Caco-2 (cell line): ENCODE measurements around the gene NBAS. TPM values are rescaled to one million over a fixed set of nuclear protein-coding genes. Genes with fewer than 3 reads are reported as not detected.

Experiments used
- BruUV-seq: library from RNA; stranded (reverse); fragments of 400-500 nt; replicated peaks from 2 replicates; lab custom pipeline; 2021; lab: Mats Ljungman, UMichigan
- CTCF ChIA-PET: fragments of 300-600 bp; sonication (Branson Sonifier 250); formaldehyde crosslinking; loops from one replicate; lab custom pipeline; 2022; ENCODE audit warnings: antibody characterized with exemption; lab: Charles Lee
- POLR2A ChIA-PET: fragments of 300-600 bp; sonication (Branson Sonifier 250); formaldehyde crosslinking; loops from one replicate; lab custom pipeline; 2022; ENCODE audit warnings: antibody characterized with exemption; lab: Charles Lee
- DNase-seq, 2 experiments: peaks; one replicate each; pipeline versions ENCODE4 v3.0.0 to v3.0.0-alpha.2; 2020 to 2022
- H3K27me3 ChIP-seq: replicated peaks from 2 replicates; pipeline ENCODE4 v1.6.0; 2011; ENCODE audit warnings: low read length; ENCODE audit not compliant: control insufficient read depth, insufficient read depth
- H3K36me3 ChIP-seq: 2 replicates; pipeline ENCODE4 v1.5.1; 2011; ENCODE audit warnings: low read length; ENCODE audit not compliant: control insufficient read depth, insufficient read depth
- H3K4me1 ChIP-seq: fragments of 250-450 bp; sonication (Bioruptor Pico); 2 replicates; pipeline ENCODE4 v1.5.1; 2020; ENCODE audit warnings: mild to moderate bottlenecking
- H3K4me3 ChIP-seq: 2 replicates; pipeline ENCODE4 v1.5.1; 2011; ENCODE audit warnings: low read depth, mild to moderate bottlenecking, control low read depth, low read length
- H3K9me3 ChIP-seq: fragments of 250-450 bp; sonication (Bioruptor Pico); 2 replicates; pipeline ENCODE4 v1.5.1; 2020; ENCODE audit warnings: mild to moderate bottlenecking, moderate library complexity
- H3K27ac Mint-ChIP-seq: one replicate; pipeline ENCODE4 v1.8.0; 2022; ENCODE audit warnings: mixed read lengths; ENCODE audit not compliant: unreplicated experiment
- H3K27me3 Mint-ChIP-seq: one replicate; pipeline ENCODE4 v1.8.0; 2022; ENCODE audit warnings: mixed read lengths; ENCODE audit not compliant: insufficient read depth, unreplicated experiment
- H3K36me3 Mint-ChIP-seq: one replicate; pipeline ENCODE4 v1.8.0; 2022; ENCODE audit warnings: mild to moderate bottlenecking, mixed read lengths; ENCODE audit not compliant: insufficient read depth, unreplicated experiment
- H3K4me1 Mint-ChIP-seq: one replicate; pipeline ENCODE4 v1.8.0; 2022; ENCODE audit warnings: low read depth, mixed read lengths; ENCODE audit not compliant: unreplicated experiment
- H3K4me3 Mint-ChIP-seq: one replicate; pipeline ENCODE4 v1.8.0; 2022; ENCODE audit warnings: mild to moderate bottlenecking, moderate library complexity, mixed read lengths; ENCODE audit not compliant: unreplicated experiment
- H3K9me3 Mint-ChIP-seq: one replicate; pipeline ENCODE4 v1.8.0; 2022; ENCODE audit warnings: mixed read lengths; ENCODE audit not compliant: unreplicated experiment
- intact Hi-C: fragments of 100-400 bp; cut with micrococcal nuclease; formaldehyde crosslinking; loops from one replicate; pipeline ENCODE4 v1.10.0; 2022; ENCODE audit not compliant: unreplicated experiment
- total RNA-seq: library from RNA; stranded (reverse); gene quantifications from 2 replicates; pipeline ENCODE4 v1.2.3, GENCODE V29; 2022
- TF ChIP-seq, protein P1 (sequence below), 2 experiments: fragments of 200-600 bp in 1 of 2; IDR thresholded peaks; 1 replicate in 1 of 2; 2 replicates in 1 of 2; pipeline versions ENCODE4 v1.5.1 to v1.8.0; 2011 to 2022; ENCODE audit warnings: antibody characterized with exemption in 1 of 2, control low read depth in 1 of 2, inconsistent platforms in 1 of 2, low read depth in 1 of 2, low read length in 1 of 2, mild to moderate bottlenecking in 1 of 2, moderate library complexity in 1 of 2; ENCODE audit not compliant: insufficient read depth in 1 of 2, severe bottlenecking in 1 of 2, unreplicated experiment in 1 of 2

The NBAS gene
- total RNA-seq, 1 experiment from 2014 or later: 31.1 TPM

DNA sequence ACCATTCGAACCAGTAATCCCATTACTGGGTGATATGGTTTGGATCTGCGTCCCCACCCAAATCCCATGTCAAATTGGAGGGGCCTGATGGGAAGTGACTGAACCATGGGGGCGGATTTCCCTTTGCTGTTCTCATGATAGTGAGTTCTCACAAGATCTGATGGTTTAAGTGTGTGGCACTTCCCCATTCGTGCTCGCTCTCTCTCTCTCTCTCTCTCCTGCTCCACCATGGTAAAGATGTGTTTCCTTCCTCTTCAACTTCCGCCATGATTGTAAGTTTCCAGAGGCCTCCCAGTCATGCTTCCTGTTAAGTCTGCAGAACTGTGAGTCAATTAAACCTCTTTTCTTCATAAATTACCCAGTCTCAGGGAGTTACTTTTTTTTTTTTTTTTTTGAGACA is 62.6 kb downstream of the NBAS start:
- Mint-ChIP-seq H3K36me3 (peaks cover 6% of the 10 kb centered on the region), H3K4me3 (no peak overlapping the region), H3K27ac (no peak overlapping the region), H3K27me3 (no peaks in the 10 kb centered on the region), H3K9me3 (no peaks in the 10 kb centered on the region), H3K4me1 (no peaks in the 10 kb centered on the region)
- no peaks in the 10 kb centered on the region for H3K36me3 ChIP-seq
- ChIA-PET POLR2A (no interaction called here), CTCF (no interaction called here)
- no peak overlapping the region for H3K4me3 ChIP-seq
- no peaks in the 10 kb centered on the region for H3K9me3 ChIP-seq
- intact Hi-C loops: no loop called here
- H3K4me1 ChIP-seq: no peaks in the 10 kb centered on the region
- no peak for DNase-seq
- TF ChIP-seq, protein P1, sequence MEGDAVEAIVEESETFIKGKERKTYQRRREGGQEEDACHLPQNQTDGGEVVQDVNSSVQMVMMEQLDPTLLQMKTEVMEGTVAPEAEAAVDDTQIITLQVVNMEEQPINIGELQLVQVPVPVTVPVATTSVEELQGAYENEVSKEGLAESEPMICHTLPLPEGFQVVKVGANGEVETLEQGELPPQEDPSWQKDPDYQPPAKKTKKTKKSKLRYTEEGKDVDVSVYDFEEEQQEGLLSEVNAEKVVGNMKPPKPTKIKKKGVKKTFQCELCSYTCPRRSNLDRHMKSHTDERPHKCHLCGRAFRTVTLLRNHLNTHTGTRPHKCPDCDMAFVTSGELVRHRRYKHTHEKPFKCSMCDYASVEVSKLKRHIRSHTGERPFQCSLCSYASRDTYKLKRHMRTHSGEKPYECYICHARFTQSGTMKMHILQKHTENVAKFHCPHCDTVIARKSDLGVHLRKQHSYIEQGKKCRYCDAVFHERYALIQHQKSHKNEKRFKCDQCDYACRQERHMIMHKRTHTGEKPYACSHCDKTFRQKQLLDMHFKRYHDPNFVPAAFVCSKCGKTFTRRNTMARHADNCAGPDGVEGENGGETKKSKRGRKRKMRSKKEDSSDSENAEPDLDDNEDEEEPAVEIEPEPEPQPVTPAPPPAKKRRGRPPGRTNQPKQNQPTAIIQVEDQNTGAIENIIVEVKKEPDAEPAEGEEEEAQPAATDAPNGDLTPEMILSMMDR (IDR thresholded peaks at IDR 0.05; ENCODE audit: insufficient read depth in 1 of 2, low read depth in 1 of 2, low read length in 1 of 2, severe bottlenecking in 1 of 2, unreplicated experiment in 1 of 2): no peak
- H3K27me3 ChIP-seq: no peaks in the 10 kb centered on the region
- BruUV-seq: no TSS peak

DNA sequence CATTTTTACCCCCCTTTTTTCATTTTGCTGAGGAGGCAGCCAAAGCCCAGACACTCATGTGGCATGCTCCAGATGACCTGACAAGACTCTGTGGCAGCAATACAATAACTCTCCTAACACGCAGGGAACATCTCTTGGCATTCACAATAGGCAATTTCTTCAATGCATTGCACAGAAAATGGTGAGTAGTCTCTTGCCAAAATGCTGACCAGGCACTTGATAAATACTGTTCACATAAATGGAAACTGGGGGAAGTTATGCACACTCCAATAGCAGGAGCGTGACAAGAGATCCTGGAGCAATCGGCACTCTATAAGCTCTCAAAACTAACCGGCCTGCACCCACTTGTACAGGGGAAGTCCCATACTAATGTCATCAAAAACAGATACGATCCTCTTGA is 66.3 kb downstream of the NBAS start:
- Mint-ChIP-seq H3K36me3 (peaks cover 6% of the 10 kb centered on the region), H3K27ac (no peak overlapping the region), H3K9me3 (no peaks in the 10 kb centered on the region), H3K27me3 (no peaks in the 10 kb centered on the region), H3K4me1 (no peaks in the 10 kb centered on the region), H3K4me3 (no peak overlapping the region)
- TF ChIP-seq, protein P1 (IDR thresholded peaks at IDR 0.05; ENCODE audit: insufficient read depth in 1 of 2, low read depth in 1 of 2, low read length in 1 of 2, severe bottlenecking in 1 of 2, unreplicated experiment in 1 of 2): no peak
- H3K27me3 ChIP-seq: no peaks in the 10 kb centered on the region
- ChIA-PET POLR2A (no interaction called here), CTCF (no interaction called here)
- DNase-seq: no peak
- no peak overlapping the region for H3K4me3 ChIP-seq
- no TSS peak for BruUV-seq
- intact Hi-C loops: no loop called here
- H3K9me3 ChIP-seq: no peaks in the 10 kb centered on the region
- H3K4me1 ChIP-seq: no peaks in the 10 kb centered on the region
- no peaks in the 10 kb centered on the region for H3K36me3 ChIP-seq

DNA sequence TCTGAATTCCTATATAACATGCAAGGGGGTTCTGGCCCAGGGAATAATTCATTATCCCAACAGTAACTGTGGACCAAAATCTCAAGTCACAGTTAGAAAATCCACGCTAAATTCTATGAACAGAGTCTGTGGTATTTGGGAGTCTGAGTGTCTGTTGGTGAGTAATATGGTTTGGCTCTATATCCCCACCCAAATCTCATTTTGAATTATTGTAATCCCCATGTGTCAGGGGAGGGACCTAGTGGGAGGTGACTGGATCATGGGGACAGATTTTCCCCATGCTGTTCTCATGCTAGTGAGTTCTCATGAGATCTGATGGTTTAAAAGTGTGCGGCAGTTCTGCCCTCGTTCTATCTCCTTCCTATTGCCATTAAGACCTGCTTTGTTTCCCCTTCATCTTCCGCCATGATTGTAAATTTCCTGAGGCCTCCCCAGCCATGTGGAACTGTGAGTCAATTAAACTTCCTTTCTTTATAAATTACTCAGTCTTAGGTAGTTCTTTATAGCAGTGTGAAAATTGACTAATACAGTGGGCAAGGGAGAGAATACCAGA is 68.3 kb downstream of the NBAS start:
- BruUV-seq: no TSS peak
- Mint-ChIP-seq H3K4me1 (no peaks in the 10 kb centered on the region), H3K9me3 (no peaks in the 10 kb centered on the region), H3K36me3 (no peaks in the 10 kb centered on the region), H3K4me3 (no peak overlapping the region), H3K27ac (no peak overlapping the region), H3K27me3 (no peaks in the 10 kb centered on the region)
- ChIA-PET CTCF (no interaction called here), POLR2A (no interaction called here)
- TF ChIP-seq, protein P1 (IDR thresholded peaks at IDR 0.05; ENCODE audit: insufficient read depth in 1 of 2, low read depth in 1 of 2, low read length in 1 of 2, severe bottlenecking in 1 of 2, unreplicated experiment in 1 of 2): no peak
- Histone ChIP-seq H3K4me3 (no peak overlapping the region), H3K9me3 (no peaks in the 10 kb centered on the region), H3K27me3 (no peaks in the 10 kb centered on the region), H3K36me3 (no peaks in the 10 kb centered on the region), H3K4me1 (no peaks in the 10 kb centered on the region)
- DNase-seq: no peak
- intact Hi-C loops: no loop called here
